Measurements from ENCODE around the gene DSTN. TPM values are rescaled to one million over a fixed set of nuclear protein-coding genes. Genes with fewer than 3 reads are reported as not detected.

The DSTN gene
- total and polyA plus RNA-seq, 2 of the 4 experiments (the other 2 are of a cell fraction), result 221 to 269 TPM

DNA sequence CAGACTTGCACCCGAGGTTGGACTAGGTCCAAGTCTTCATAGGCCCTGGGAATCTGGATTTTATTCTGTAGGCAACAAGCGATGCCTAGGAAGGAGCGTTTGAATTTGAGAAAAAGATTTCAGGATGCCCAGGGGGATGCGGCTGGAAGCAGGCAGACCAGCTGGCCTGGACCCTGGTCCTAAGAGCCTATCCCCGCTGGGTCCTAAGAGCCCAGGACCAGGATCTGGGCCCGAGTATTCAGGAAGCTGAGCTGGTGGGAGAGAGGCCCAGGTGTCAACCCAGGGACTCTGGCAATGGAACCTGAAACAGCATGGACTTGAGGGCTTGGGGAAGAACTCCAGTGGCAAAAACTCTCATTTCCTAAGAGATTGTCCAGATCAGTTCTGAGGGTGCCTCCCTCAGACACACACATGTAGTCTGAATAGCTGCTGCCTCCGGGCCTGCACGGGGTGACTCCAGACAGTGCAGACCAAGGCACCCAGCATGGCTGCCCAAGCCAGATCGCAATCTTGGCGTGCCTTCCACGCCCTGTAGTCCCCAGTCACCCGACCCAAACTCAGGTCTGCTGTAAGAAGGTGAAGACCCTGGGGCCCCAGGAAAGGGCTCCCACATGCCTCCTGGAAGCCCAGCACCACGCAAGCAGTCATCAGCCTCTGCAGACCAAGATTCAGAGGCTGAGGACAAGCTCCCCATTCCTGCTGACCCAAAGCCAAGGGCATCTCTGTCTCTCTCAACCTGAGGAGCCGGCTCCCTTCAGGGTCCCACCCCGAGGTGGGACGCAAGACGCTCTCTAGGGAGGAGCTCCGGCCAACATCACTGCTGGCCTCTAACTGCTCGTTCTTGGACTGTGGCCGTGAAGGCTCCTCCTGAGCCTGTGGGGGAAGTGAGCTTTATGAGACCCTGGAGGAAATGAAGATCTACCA is 77.8 kb downstream of the DSTN start:
- intact Hi-C loops (cut with micrococcal nuclease) (no loop called here), dilution Hi-C loops (cut with HindIII; ENCODE audit: low sequenced_read_pairs, unreplicated experiment) (no loop called here), in situ Hi-C loops (cut with MboI; ENCODE audit: low sequenced_read_pairs) (loop anchor here (25.0 kb wide), 1 partner anchor 490 kb away; the partner anchor contains the start of genes KAT14 and PET117)
- BruUV-seq (replicated peaks), result no TSS peak
- H2BK5ac ChIP-seq (ENCODE audit: low read depth, low read length, poor library complexity, severe bottlenecking), result no peak overlapping the region
- no peaks in the 10 kb centered on the region for H3K9me3 ChIP-seq (ENCODE audit: control insufficient read depth, insufficient read depth, low read length)
- peaks cover 25 to 99% of the 10 kb centered on the region in 2 experiments for H3K79me1 ChIP-seq (ENCODE audit: low read depth in 1 of 2, low read length in 2 of 2)
- no peak overlapping the region for H2BK15ac ChIP-seq (ENCODE audit: low read depth, low read length)
- no peak overlapping the region for H4K5ac ChIP-seq (ENCODE audit: low read depth, low read length)
- H3K9ac ChIP-seq (ENCODE audit: low read depth, low read length), result no peak overlapping the region
- H4K8ac ChIP-seq (ENCODE audit: low read depth in 2 of 2, low read length in 2 of 2), result no peak overlapping the region
- ATAC-seq (ENCODE audit: low read depth) (no peak), DNase-seq (no peak)
- no peak overlapping the region for H2BK20ac ChIP-seq (ENCODE audit: low read depth, low read length)
- H4K91ac ChIP-seq (ENCODE audit: insufficient read depth, low read depth, low read length), result no peak overlapping the region
- H3K18ac ChIP-seq (ENCODE audit: low read depth, low read length), result no peak overlapping the region
- H4K20me1 ChIP-seq (ENCODE audit: insufficient read depth, low read length), result peaks cover 100% of the 10 kb centered on the region
- H3K23ac ChIP-seq (ENCODE audit: low read depth, low read length), result no peak overlapping the region
- CTCF ChIA-PET, result no interaction called here
- H3K27me3 ChIP-seq (ENCODE audit: control insufficient read depth, insufficient read depth, low read length), result no peaks in the 10 kb centered on the region
- H2AFZ ChIP-seq (replicated peaks; ENCODE audit: low read length, poor library complexity), result no peak overlapping the region
- no peak overlapping the region for H3K56ac ChIP-seq (ENCODE audit: extremely low read depth, insufficient read depth, low read length)
- H3K36me3 ChIP-seq (ENCODE audit: control insufficient read depth, insufficient read depth, low read length), result peaks cover 38% of the 10 kb centered on the region
- no peak overlapping the region for H3K14ac ChIP-seq (replicated peaks; ENCODE audit: low read depth, low read length)
- H3K4me1 ChIP-seq (ENCODE audit: control insufficient read depth, insufficient read depth, low read length), result peaks cover 46% of the 10 kb centered on the region
- H2BK120ac ChIP-seq (ENCODE audit: low read depth, low read length), result no peak overlapping the region
- POLR2A ChIA-PET (ENCODE audit: unreplicated experiment), result no interaction called here
- H3K4ac ChIP-seq (ENCODE audit: low read depth, low read length), result no peak overlapping the region
- H3K4me2 ChIP-seq (ENCODE audit: low read depth, low read length), result no peak overlapping the region
- no peak overlapping the region for H3K4me3 ChIP-seq (ENCODE audit: insufficient read depth, low read depth, low read length)
- TF ChIP-seq FOS (IDR thresholded peaks at IDR 0.05; ENCODE audit: low read depth, low read length) (no peak), RAD21 (IDR thresholded peaks at IDR 0.05; ENCODE audit: low read length) (no peak), MAFK (IDR thresholded peaks at IDR 0.05; ENCODE audit: low read depth, low read length) (no peak), NFE2L2 (IDR thresholded peaks at IDR 0.05; ENCODE audit: low read depth, low read length) (no peak), MAZ (IDR thresholded peaks at IDR 0.05; ENCODE audit: borderline replicate concordance, low read depth, low read length) (no peak), RCOR1 (IDR thresholded peaks at IDR 0.05; ENCODE audit: insufficient replicate concordance, low read length) (no peak), CEBPB (IDR thresholded peaks at IDR 0.05; ENCODE audit: low read depth, low read length) (no peak)
- TF ChIP-seq, protein P1, sequence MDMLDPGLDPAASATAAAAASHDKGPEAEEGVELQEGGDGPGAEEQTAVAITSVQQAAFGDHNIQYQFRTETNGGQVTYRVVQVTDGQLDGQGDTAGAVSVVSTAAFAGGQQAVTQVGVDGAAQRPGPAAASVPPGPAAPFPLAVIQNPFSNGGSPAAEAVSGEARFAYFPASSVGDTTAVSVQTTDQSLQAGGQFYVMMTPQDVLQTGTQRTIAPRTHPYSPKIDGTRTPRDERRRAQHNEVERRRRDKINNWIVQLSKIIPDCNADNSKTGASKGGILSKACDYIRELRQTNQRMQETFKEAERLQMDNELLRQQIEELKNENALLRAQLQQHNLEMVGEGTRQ (IDR thresholded peaks at IDR 0.05; ENCODE audit: low read depth, low read length), result no peak
- TF ChIP-seq, protein P2, sequence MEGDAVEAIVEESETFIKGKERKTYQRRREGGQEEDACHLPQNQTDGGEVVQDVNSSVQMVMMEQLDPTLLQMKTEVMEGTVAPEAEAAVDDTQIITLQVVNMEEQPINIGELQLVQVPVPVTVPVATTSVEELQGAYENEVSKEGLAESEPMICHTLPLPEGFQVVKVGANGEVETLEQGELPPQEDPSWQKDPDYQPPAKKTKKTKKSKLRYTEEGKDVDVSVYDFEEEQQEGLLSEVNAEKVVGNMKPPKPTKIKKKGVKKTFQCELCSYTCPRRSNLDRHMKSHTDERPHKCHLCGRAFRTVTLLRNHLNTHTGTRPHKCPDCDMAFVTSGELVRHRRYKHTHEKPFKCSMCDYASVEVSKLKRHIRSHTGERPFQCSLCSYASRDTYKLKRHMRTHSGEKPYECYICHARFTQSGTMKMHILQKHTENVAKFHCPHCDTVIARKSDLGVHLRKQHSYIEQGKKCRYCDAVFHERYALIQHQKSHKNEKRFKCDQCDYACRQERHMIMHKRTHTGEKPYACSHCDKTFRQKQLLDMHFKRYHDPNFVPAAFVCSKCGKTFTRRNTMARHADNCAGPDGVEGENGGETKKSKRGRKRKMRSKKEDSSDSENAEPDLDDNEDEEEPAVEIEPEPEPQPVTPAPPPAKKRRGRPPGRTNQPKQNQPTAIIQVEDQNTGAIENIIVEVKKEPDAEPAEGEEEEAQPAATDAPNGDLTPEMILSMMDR (conservative IDR thresholded peaks at IDR 0.05; ENCODE audit: low read depth, low read length), result no peak
- TF ChIP-seq, protein P3, sequence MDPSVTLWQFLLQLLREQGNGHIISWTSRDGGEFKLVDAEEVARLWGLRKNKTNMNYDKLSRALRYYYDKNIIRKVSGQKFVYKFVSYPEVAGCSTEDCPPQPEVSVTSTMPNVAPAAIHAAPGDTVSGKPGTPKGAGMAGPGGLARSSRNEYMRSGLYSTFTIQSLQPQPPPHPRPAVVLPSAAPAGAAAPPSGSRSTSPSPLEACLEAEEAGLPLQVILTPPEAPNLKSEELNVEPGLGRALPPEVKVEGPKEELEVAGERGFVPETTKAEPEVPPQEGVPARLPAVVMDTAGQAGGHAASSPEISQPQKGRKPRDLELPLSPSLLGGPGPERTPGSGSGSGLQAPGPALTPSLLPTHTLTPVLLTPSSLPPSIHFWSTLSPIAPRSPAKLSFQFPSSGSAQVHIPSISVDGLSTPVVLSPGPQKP (IDR thresholded peaks at IDR 0.05; ENCODE audit: borderline replicate concordance, low read depth, low read length), result no peak
- H3K9me1 ChIP-seq (ENCODE audit: insufficient read depth, low read length), result peaks cover 21% of the 10 kb centered on the region
- H2AK9ac ChIP-seq (replicated peaks; ENCODE audit: low read depth, low read length, poor library complexity), result no peak overlapping the region
- H3K27ac ChIP-seq (ENCODE audit: insufficient read depth, low read length), result no peak overlapping the region; the same call in 1 of the 2 replicates
- no peak overlapping the region for H2AK5ac ChIP-seq (ENCODE audit: low read depth, low read length)
- 93% methylated on average over 8 of the region's 20 CpGs; no CpG with 5 or more reads in 1 of the 2 experiments for WGBS, 2 experiments (ENCODE audit: extremely low coverage in 2 of 2, insufficient read length in 1 of 2)
